HG03558 (cell line): Measurements from ENCODE around the gene XYLT1.

Experiments used
- ATAC-seq: cut with Tn5 transposase; IDR thresholded peaks from one replicate; pipeline ENCODE4 v1.9.1; 2021; ENCODE audit warnings: moderate number of reproducible peaks; ENCODE audit not compliant: unreplicated experiment; ENCODE audit errors: extremely low read depth

XYLT1 gene

DNA sequence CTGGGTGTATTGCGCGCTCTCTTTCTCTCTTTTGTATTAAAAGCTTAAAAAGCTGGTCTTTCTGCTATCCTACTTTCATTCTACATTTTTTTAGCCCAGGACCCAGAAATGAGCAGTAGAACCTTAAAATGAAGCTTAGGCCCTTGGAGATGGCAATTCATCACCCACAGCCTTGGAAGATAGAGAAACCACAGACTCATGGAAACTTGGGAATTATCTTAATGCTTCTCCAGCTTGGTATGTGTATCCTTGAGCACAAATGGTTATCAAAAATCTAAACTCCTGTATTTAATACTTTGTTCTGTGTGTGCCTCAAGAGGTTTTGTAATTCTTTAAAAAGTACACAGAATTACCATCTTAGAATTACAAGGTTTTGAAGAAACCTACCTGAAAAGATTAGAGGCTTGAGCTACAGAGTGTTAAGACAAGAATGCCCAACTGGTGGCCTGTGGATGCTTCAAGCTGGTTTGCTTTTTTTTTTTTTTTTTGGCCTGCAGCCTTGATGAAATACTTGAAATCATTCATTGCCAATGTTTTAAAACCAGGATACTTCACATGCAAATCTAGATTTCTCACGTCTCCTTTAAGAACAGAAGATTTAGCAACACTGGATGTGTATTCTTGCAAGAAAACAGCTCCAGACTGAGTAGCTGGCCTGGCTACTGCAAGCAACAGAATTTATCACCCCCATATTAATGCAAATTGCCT, 105.0 kb downstream of the XYLT1 start:
- no peak for ATAC-seq

DNA sequence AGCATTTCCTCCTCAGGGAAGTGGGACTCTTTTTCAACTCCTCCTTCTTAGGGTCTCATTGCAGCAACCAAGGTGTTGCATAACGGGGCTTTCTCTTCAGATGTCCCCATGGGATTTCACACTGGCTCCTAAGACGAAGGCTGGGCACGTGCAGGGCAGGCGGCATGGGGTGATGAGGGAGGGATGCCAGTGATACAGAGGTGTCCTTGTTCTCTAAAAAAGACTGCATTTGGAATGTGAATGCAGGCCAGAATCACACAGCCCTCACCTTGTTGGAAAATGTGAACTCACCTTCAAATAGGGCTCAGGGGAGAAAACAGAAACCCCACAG, 105.6 kb downstream of the XYLT1 start:
- no peak for ATAC-seq

GRCh38 chr16:17364319-17365210, 106.2 kb downstream of the XYLT1 start:
- no peak for ATAC-seq

DNA sequence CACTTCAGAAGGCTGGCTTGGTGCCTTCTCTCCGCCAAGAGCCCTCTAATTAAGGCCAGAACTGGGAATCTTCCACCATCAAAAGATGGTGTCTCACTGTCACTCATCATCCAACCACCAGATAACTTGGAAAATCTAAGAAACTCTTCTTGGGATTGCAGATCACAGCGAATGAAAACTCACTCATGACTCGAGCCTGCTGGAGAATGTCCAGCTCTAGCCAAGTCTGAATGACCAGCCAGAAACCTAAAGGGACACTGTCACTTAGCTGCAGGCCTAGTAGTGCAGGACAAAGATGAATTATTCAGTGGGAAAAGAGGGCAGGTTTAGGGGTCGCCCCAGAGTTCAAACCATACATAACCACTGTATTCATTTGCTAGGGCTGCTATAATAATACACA, 107.8 kb downstream of the XYLT1 start:
- ATAC-seq = no peak

GRCh38 chr16:17362183-17362582, 108.6 kb downstream of the XYLT1 start:
- ATAC-seq = no peak

DNA sequence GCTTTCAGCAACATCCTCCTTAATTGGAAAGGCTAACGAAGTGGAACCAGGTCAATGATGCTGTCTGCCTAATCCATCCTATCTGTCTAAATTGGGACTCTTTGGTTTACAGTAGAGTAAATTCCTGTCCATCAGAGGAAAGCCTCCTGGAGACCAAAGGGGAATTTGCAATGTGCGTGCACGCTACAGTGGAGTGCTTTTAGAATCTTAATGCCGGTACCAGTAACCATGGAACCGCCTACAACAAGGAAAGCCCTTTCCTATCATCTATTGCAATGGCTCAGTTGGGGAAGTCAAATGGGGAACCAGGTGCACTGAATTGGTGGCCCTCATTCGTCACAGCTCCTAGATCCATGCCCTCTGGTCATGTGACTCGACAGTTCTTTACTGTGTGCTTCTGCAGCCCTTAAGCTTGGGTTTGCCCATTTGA, 110.1 kb downstream of the XYLT1 start:
- no peak for ATAC-seq

- ATAC-seq = no peak
Measured at GRCh38 chr16:17359788-17360390, 110.9 kb downstream of the XYLT1 start.

DNA sequence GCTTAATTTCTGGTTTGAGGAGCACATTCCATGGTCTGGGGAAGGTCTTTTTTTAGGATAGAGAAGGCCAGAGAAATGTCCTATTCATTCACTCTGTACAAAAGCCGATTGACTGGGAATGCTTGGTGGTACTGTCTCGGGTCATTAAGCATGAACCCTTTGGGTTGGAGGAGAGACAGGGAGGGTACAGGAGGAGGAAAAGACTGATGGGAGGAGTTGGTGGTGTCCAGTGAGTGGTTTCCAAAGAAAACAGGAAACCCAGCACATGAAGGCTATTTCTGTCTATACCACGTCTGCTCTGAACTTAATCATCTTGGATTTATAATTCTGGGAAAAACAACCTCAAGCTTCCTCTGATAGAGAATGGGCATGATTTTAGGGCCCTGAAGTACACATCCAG, 111.9 kb downstream of the XYLT1 start:
- no peak for ATAC-seq

GRCh38 chr16:17358355-17358754, 112.4 kb downstream of the XYLT1 start:
- no peak for ATAC-seq

GRCh38 chr16:17357307-17358062, 113.3 kb downstream of the XYLT1 start:
- ATAC-seq = no peak

DNA sequence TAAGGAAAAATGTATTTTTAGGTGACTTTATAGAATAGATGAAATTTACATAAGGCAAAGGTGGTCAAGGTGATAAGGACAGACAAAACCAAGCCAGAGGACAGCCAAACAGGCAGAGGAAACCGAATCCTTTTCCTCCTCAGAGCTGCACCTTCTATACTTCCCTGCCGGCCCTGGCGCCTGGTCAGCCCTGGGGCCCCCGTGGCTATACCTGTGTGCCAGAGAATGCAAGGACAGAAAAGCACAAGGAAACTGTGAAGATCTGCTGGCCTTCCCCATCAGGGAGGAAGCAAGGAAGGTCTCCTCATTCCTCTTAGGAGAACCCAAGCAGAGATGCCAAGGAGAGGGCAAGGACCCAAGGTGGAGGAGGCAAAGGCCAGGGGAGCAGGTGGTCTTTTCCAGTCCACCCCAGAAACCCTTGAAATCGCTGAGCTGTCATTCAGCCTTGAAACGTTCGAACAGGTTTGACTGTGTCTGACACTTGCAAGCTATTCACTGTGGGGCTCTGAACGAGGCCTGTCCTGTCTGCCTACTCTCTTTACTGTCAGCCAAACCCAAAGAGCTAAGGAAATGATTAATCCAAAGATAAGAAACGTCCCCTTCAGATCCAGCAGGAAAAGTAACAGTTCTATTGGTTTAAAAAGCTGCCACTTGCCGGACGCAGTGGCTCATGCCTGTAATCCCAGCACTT, 114.4 kb downstream of the XYLT1 start:
- no peak for ATAC-seq

GRCh38 chr16:17354685-17355084, 116.1 kb downstream of the XYLT1 start:
- no peak for ATAC-seq

DNA sequence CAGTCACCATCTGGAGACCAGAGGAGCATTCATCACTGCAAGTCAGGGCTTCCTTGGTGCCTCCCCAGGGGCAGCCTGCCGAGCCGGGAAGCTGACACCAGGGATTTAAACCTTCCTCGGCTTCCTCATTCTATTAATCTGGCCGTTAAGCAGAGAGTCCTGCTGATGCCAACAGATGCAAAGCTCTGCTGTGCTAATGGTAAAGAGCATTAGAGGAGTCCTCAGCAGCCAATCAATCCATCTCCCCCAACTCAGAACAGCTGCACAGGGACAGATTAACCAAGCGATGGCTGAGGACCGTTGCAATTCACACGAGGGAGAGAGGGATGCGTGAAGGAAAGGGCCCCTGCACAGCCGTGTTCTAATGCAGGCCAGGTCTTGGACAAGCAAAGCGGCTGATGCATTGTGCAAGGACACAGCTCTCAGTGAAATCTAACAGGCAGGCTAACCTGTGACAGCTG, 116.6 kb downstream of the XYLT1 start:
- ATAC-seq = no peak

GRCh38 chr16:17353561-17353960, 117.2 kb downstream of the XYLT1 start:
- ATAC-seq = no peak

DNA sequence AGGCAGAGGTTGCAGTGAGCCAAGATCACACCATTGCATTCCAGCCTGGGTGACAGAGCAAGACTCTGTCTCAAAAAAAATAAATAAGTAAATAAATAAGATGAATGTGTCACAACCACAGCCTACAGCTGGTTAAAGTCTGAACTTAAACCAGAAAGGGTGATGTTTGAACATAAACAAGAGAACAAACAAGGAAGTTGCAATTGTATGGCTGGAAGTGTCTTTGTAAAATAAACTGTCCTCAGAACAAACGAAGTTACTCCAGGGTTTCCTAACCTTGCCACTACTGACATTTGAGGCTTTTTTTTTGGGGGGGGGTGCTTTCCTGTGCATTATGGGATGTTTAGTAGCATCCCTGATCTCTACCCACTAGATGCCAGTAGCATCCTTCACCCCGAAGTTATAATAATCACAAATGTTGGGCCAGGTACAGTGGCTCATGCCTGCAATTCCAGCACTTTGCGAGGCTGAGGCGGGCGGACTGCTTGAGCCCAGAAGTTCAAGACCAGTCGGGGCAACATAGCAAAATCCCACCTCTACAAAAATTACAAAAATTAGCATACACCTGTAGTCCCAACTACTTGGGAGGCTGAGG, 119.2 kb downstream of the XYLT1 start:
- ATAC-seq = no peak

- no peak for ATAC-seq
Measured at GRCh38 chr16:17350207-17350606, 120.6 kb downstream of the XYLT1 start.

- no peak for ATAC-seq
Measured at GRCh38 chr16:17348826-17349225, 121.9 kb downstream of the XYLT1 start.

DNA sequence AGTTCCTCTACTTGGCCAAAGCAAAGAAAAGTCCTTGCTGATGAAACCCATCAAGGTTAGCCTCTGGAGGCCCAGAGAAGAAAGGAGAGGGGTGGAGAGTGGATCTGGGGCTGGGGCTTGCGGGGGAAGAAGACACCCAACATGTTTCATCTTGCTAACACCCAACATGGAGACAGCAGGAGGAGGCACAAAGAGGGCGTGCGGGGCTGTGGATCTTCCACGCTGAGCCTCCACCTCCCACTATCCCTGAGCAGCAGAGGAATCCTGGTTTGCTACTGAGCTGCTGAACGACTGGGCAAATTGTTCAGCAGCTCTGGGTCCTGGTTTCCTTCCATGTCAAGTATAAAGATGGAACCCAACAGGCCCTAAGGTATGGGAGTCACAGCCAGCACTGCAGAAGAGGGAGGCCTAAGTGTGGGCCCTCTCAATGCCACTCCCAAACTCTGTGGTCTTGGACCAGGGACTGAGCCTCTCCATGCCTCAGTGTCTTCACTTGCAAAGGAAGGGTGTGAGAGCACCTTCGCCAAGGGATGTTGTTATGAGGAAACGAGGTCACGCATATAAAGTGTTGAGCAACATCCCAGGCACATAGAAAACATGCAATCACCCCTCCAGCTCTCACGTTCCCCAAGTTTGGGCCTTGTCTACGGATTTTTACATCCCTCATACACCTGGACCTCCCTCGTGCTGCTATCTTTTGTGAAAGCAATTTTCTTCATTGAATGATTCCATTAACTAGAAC, 122.5 kb downstream of the XYLT1 start:
- ATAC-seq = no peak

DNA sequence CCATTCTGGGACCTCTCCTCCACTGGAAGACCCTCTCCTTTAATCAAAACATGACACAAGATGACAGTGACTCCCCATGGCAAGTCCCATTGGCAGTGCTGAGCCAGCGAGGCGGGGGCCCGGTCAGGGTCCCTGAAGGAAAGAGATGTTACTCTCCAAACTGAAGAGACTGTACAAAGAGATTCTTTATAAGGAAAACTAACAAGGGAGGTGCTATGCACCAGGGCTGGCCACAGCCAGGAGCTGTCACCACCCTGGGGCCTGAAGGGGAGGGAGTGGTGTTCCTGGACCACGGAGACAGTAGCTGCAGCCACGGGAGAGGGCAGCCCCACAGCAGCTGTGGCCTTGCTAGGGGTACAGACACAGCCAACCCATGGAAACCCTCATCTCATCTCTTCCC, 123.1 kb downstream of the XYLT1 start:
- ATAC-seq = no peak
